Smooth muscle cell (in vitro differentiated cells): Measurements from ENCODE around the gene CDON. TPM values are rescaled to one million over a fixed set of nuclear protein-coding genes. Genes with fewer than 3 reads are reported as not detected.

Source experiments
- DNase-seq: peaks from one replicate; lab custom pipeline; 2025; ENCODE audit not compliant: unreplicated experiment; lab: John Stamatoyannopoulos, UW
- H2AFZ ChIP-seq: fragments of 200-600 bp; sonication (generic); 2 replicates; pipeline ENCODE4 v1.6.0; 2016; ENCODE audit warnings: antibody characterized with exemption, low read depth, mild to moderate bottlenecking
- H3F3A ChIP-seq: fragments of 200-600 bp; sonication (generic); 2 replicates; pipeline ENCODE4 v1.6.0; 2017; ENCODE audit warnings: antibody characterized with exemption, low read depth
- H3K27ac ChIP-seq: fragments of 200-600 bp; sonication (generic); 2 replicates; pipeline ENCODE4 v1.5.1; 2016; ENCODE audit warnings: low read depth, mild to moderate bottlenecking
- H3K27me3 ChIP-seq: fragments of 200-600 bp; sonication (generic); 2 replicates; pipeline ENCODE4 v1.6.1; 2016; ENCODE audit warnings: low read depth, mild to moderate bottlenecking
- H3K36me3 ChIP-seq: fragments of 200-600 bp; sonication (generic); 2 replicates; pipeline ENCODE4 v1.5.1; 2016; ENCODE audit warnings: low read depth
- H3K4me1 ChIP-seq: fragments of 200-600 bp; sonication (generic); 2 replicates; pipeline ENCODE4 v1.5.1; 2016; ENCODE audit warnings: low read depth
- H3K4me2 ChIP-seq: fragments of 200-600 bp; sonication (generic); 2 replicates; pipeline ENCODE4 v1.6.0; 2016; ENCODE audit warnings: mild to moderate bottlenecking
- H3K4me3 ChIP-seq: fragments of 200-600 bp; sonication (generic); 2 replicates; pipeline ENCODE4 v1.5.1; 2016; ENCODE audit warnings: mild to moderate bottlenecking
- H3K79me2 ChIP-seq: fragments of 200-600 bp; sonication (generic); 2 replicates; pipeline ENCODE4 v1.6.0; 2016; ENCODE audit warnings: low read depth, mild to moderate bottlenecking
- H3K9ac ChIP-seq: fragments of 200-600 bp; sonication (generic); 2 replicates; pipeline ENCODE4 v1.6.0; 2016; ENCODE audit warnings: low read depth
- H3K9me3 ChIP-seq: fragments of 200-600 bp; sonication (generic); replicated peaks from 2 replicates; pipeline ENCODE4 v1.5.1; 2016; ENCODE audit warnings: low read depth
- H4K20me1 ChIP-seq: fragments of 200-600 bp; sonication (generic); 2 replicates; pipeline ENCODE4 v1.6.0; 2016; ENCODE audit warnings: low read depth
- whole genome bisulfite sequencing: methylation state at CpG from one replicate; pipeline ENCODE4 v1.1.7; 2016; ENCODE audit warnings: low lambda C conversion rate; 5-methylcytosine and 5-hydroxymethylcytosine counted together
- polyA plus RNA-seq: library from polyadenylated mRNA; unstranded; fragments of >200 nt; fragmentation: Nextera tagmentation; extraction: Ambion mirVana; gene quantifications from 2 replicates; pipeline ENCODE4 v1.2.1, GENCODE V29; 2016
- total RNA-seq: library from RNA; depleted of rRNA; stranded (reverse); fragments of >200 nt; gene quantifications from 2 replicates; pipeline ENCODE4 v1.2.3, GENCODE V29; 2014
- TF ChIP-seq, protein P1 (sequence below): fragments of 200-600 bp; sonication (generic); IDR thresholded peaks from 2 replicates; pipeline ENCODE4 v1.5.1; 2017; ENCODE audit warnings: borderline replicate concordance, mild to moderate bottlenecking, antibody characterized with exemption; ENCODE audit not compliant: insufficient read depth, poor library complexity, severe bottlenecking

Gene CDON
- total and polyA plus RNA-seq, 2 experiments from 2014 or later: 1.6 to 14.8 TPM

DNA sequence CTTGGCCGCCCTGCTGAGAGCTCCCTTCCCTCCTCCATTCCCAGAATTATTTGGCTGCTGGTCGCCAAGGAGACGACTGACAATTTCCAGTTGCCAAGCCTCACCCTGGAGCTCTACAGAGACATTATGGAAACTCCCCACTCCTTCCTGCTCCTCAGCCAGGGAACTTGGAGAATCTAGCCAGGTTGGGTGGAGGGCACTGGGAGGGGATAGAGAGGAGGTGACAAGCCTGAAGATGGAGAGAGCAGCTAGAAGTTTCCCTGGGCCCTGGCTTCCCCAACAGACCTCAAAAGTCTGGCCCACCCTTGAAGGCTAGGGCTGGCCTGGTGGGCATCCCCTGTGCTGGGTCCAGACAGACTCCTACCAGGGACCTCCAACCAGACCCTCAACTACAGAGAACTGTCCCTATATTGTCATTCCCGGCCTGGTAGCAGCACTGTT, 123.6 kb downstream of the CDON start:
- Histone ChIP-seq H3K27me3 (no peaks in the 10 kb centered on the region), H4K20me1 (no peaks in the 10 kb centered on the region), H3K79me2 (no peaks in the 10 kb centered on the region), H3K4me2 (no peak overlapping the region), H3K9me3 (no peaks in the 10 kb centered on the region), H2AFZ (no peak overlapping the region), H3K4me3 (no peak overlapping the region), H3K4me1 (peaks cover 3% of the 10 kb centered on the region), H3F3A (no peaks in the 10 kb centered on the region), H3K36me3 (no peaks in the 10 kb centered on the region), H3K9ac (no peak overlapping the region), H3K27ac (no peak overlapping the region)
- DNase-seq: no peak
- WGBS: 61% methylated on average over 4 of the region's 4 CpGs
- TF ChIP-seq, protein P1, sequence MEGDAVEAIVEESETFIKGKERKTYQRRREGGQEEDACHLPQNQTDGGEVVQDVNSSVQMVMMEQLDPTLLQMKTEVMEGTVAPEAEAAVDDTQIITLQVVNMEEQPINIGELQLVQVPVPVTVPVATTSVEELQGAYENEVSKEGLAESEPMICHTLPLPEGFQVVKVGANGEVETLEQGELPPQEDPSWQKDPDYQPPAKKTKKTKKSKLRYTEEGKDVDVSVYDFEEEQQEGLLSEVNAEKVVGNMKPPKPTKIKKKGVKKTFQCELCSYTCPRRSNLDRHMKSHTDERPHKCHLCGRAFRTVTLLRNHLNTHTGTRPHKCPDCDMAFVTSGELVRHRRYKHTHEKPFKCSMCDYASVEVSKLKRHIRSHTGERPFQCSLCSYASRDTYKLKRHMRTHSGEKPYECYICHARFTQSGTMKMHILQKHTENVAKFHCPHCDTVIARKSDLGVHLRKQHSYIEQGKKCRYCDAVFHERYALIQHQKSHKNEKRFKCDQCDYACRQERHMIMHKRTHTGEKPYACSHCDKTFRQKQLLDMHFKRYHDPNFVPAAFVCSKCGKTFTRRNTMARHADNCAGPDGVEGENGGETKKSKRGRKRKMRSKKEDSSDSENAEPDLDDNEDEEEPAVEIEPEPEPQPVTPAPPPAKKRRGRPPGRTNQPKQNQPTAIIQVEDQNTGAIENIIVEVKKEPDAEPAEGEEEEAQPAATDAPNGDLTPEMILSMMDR: no peak

DNA sequence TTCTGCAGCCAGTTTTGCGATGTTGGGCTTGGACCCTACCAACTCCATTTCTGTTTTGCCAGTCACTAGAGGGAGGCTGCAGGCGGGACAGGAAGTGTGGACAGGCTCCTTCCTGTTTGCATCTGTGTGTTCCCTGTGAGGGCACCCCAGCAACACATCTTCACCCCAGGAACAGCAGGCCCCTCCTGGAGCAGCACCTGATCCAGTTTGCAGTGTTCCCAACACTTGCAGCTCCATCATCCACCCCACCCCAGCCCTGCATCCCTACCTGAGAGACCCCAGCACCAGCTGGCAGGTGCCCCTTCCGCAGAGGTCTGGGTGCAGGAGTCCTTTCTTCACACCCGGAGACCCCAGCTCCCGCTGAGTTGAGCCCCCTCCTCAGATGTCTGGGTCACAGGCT, 124.2 kb downstream of the CDON start:
- TF ChIP-seq, protein P1: no peak
- WGBS: 95% methylated on average over 5 of the region's 5 CpGs
- no peak overlapping the region for H2AFZ ChIP-seq

DNA sequence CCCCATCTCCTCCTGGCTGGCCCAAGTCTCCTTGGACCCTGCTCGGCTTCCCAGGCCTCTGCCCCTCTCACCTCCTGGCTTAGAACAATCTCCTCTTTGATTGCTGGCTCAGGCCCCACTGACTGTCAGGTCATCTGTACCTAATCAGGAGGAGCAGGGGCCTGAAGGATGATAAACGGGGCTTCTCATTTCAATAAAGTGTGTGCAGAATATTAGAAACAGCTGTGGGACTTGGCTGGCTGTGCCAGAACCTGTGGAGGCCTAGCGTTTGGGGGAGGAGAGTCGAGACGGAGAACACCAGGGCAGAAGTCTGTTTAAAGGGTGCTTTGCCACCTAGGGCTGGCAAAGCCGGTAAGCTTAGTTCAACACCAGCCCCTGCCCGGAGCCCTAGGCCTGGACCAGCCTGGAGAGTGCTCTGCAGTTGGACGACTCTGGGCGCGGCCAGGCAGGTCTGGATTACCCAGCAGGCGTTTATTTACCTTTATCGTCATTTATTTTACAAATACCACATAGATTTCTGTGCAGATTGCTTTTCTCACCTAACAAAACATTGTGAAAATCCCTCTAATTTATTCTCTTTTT, 127.0 kb downstream of the CDON start:
- TF ChIP-seq, protein P1: no peak

More for the DNA sequence above, 124.2 kb downstream of the CDON start:
- H3K36me3 ChIP-seq: no peaks in the 10 kb centered on the region
- no peaks in the 10 kb centered on the region for H3K9me3 ChIP-seq
- no peak overlapping the region for H3K4me2 ChIP-seq
- H4K20me1 ChIP-seq: no peaks in the 10 kb centered on the region
- no peaks in the 10 kb centered on the region for H3K27me3 ChIP-seq
- H3K4me3 ChIP-seq: no peak overlapping the region
- H3F3A ChIP-seq: no peaks in the 10 kb centered on the region
- H3K27ac ChIP-seq: no peak overlapping the region
- H3K79me2 ChIP-seq: no peaks in the 10 kb centered on the region
- DNase-seq: no peak
- H3K9ac ChIP-seq: no peak overlapping the region
- peaks cover 3% of the 10 kb centered on the region for H3K4me1 ChIP-seq

DNA sequence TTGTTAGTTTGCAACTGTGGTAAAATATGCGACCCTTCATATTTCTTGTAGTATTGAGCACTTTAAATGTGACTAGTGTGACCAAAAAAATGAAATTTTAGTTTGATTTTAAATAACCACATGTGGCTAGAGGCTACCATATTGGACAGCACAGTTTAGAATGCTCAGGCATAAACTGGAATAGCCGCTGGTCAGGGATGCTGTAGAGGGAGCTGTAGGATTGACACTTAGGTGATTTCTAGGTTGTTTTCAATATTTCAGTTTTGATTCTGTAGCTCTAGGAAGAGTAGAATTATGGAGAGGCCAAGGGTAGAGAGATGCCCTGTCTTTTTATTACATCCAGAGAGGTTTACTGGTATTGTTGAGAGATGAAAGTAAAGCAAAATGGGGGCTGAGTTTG, 127.6 kb downstream of the CDON start:
- no peaks in the 10 kb centered on the region for H3K4me1 ChIP-seq
- no peaks in the 10 kb centered on the region for H3K36me3 ChIP-seq
- H2AFZ ChIP-seq: no peak overlapping the region
- no peaks in the 10 kb centered on the region for H3K27me3 ChIP-seq
- WGBS: 96% methylated on average over 2 of the region's 2 CpGs
- DNase-seq: no peak
- no peaks in the 10 kb centered on the region for H3K9me3 ChIP-seq
- no peak overlapping the region for H3K4me3 ChIP-seq
- TF ChIP-seq, protein P1: no peak
- no peaks in the 10 kb centered on the region for H3K79me2 ChIP-seq
- H3K4me2 ChIP-seq: no peak overlapping the region
- H3K27ac ChIP-seq: no peak overlapping the region
- H4K20me1 ChIP-seq: no peaks in the 10 kb centered on the region
- no peaks in the 10 kb centered on the region for H3F3A ChIP-seq
- H3K9ac ChIP-seq: no peak overlapping the region

More for the DNA sequence above, 127.0 kb downstream of the CDON start:
- Histone ChIP-seq H3K79me2 (no peaks in the 10 kb centered on the region), H3K4me3 (no peak overlapping the region), H3K36me3 (no peaks in the 10 kb centered on the region), H3K9ac (no peak overlapping the region), H3K27me3 (no peaks in the 10 kb centered on the region), H3K4me2 (no peak overlapping the region), H4K20me1 (no peaks in the 10 kb centered on the region), H3K4me1 (no peaks in the 10 kb centered on the region), H3K27ac (no peak overlapping the region), H3F3A (no peaks in the 10 kb centered on the region), H2AFZ (no peak overlapping the region), H3K9me3 (no peaks in the 10 kb centered on the region)
- DNase-seq: no peak
- 81% methylated on average over 12 of the region's 12 CpGs for WGBS
